ENCODE measurements around the gene NPTN. TPM values are rescaled to one million over a fixed set of nuclear protein-coding genes. Genes with fewer than 3 reads are reported as not detected.

NPTN gene
- total RNA-seq, 4 donors from 2014 or later: 261 to 338 (median 333) TPM

- no peak for TF ChIP-seq POLR2AphosphoS5 (IDR thresholded peaks at IDR 0.05)
- Histone ChIP-seq H3K27me3 (no peaks in the 10 kb centered on the region), H3K4me3 (no peak overlapping the region), H3K27ac (peak overlapping the region in 2 of 4 donors; percentile 1 to 41), H3K9me3 (no peaks in the 10 kb centered on the region), H3K4me1 (peaks cover 0 to 60% (median 5%) of the 10 kb centered on the region in 3 donors), H3K36me3 (peaks cover 0 to 90% of the 10 kb centered on the region in 2 donors)
- no peak for ATAC-seq
- 90% methylated on average over 2 to 5 of the region's 7 CpGs for WGBS, 2 donors (ENCODE audit: low coverage in 1 of 2)
These were observed 62.7 kb downstream of the NPTN start for GRCh38 chr15:73570355-73571032.

GRCh38 chr15:73569361-73569760, 63.8 kb downstream of the NPTN start:
- no peak overlapping the region for H3K4me3 ChIP-seq
- TF ChIP-seq POLR2AphosphoS5 (IDR thresholded peaks at IDR 0.05) (no peak), POLR2A (IDR thresholded peaks at IDR 0.05) (no peak), CTCF (IDR thresholded peaks at IDR 0.05) (no peak), EP300 (IDR thresholded peaks at IDR 0.05) (no peak)
- ATAC-seq: no peak
- H3K27me3 ChIP-seq: no peaks in the 10 kb centered on the region
- 82 to 100% methylated on average over 1 to 2 of the region's 3 CpGs for WGBS, 2 donors (ENCODE audit: low coverage in 1 of 2)
- H3K4me1 ChIP-seq: peaks cover 0 to 60% (median 5%) of the 10 kb centered on the region in 3 donors
- peaks cover 0 to 91% of the 10 kb centered on the region in 2 donors for H3K36me3 ChIP-seq
- H3K9me3 ChIP-seq: no peaks in the 10 kb centered on the region
- peak overlapping the region in 3 of 4 donors; percentile 7 to 19 (median 15) for H3K27ac ChIP-seq

GRCh38 chr15:73568564-73569280, 64.5 kb downstream of the NPTN start:
- Histone ChIP-seq H3K27ac (peak overlapping the region in 3 of 4 donors; percentile 7 to 19 (median 15)), H3K9me3 (no peaks in the 10 kb centered on the region), H3K27me3 (no peaks in the 10 kb centered on the region), H3K36me3 (peaks cover 0 to 94% of the 10 kb centered on the region in 2 donors), H3K4me1 (peaks cover 0 to 60% (median 3%) of the 10 kb centered on the region in 3 donors), H3K4me3 (no peak overlapping the region)
- no peak for ATAC-seq
- 61% methylated on average over 5 of the region's 7 CpGs; no CpG with 5 or more reads in 1 of the 2 donors for WGBS, 2 donors (ENCODE audit: low coverage in 1 of 2)
- TF ChIP-seq CTCF (IDR thresholded peaks at IDR 0.05): no peak
- TF ChIP-seq POLR2AphosphoS5 (IDR thresholded peaks at IDR 0.05): no peak

GRCh38 chr15:73567020-73567419, 66.2 kb downstream of the NPTN start:
- H3K27ac ChIP-seq: peak overlapping the region in 1 of 4 donors; percentile 33
- no peaks in the 10 kb centered on the region for H3K9me3 ChIP-seq
- H3K27me3 ChIP-seq: no peaks in the 10 kb centered on the region
- no peak overlapping the region for H3K4me3 ChIP-seq
- H3K4me1 ChIP-seq: peaks cover 0 to 55% (median 0%) of the 10 kb centered on the region in 3 donors
- WGBS, 2 donors (ENCODE audit: low coverage in 1 of 2): 38 to 65% methylated on average over 1 of the region's 1 CpG
- peaks cover 0 to 94% of the 10 kb centered on the region in 2 donors for H3K36me3 ChIP-seq
- TF ChIP-seq POLR2A (IDR thresholded peaks at IDR 0.05) (no peak), EP300 (IDR thresholded peaks at IDR 0.05) (no peak), CTCF (IDR thresholded peaks at IDR 0.05) (no peak), POLR2AphosphoS5 (IDR thresholded peaks at IDR 0.05) (no peak)
- no peak for ATAC-seq

- Histone ChIP-seq H3K9me3 (no peaks in the 10 kb centered on the region), H3K4me1 (peaks cover 0 to 54% (median 0%) of the 10 kb centered on the region in 3 donors), H3K27ac (peak overlapping the region in 1 of 4 donors; percentile 55), H3K36me3 (peaks cover 5 to 93% of the 10 kb centered on the region in 2 donors), H3K27me3 (no peaks in the 10 kb centered on the region), H3K4me3 (no peak overlapping the region)
- 12 to 31% methylated on average over 3 of the region's 6 CpGs for WGBS, 2 donors (ENCODE audit: low coverage in 1 of 2)
- ATAC-seq: no peak
- TF ChIP-seq CTCF (IDR thresholded peaks at IDR 0.05) (peak in 2 of 4 experiments; percentile 28 to 31), POLR2AphosphoS5 (IDR thresholded peaks at IDR 0.05) (no peak), EP300 (IDR thresholded peaks at IDR 0.05) (no peak), POLR2A (IDR thresholded peaks at IDR 0.05) (no peak)
These were observed 68.9 kb downstream of the NPTN start for GRCh38 chr15:73564255-73564654.
